ENCODE results near the gene NUCKS1.

- TF ChIP-seq EZH2 (IDR thresholded peaks at IDR 0.05) (no peak), POLR2AphosphoS5 (IDR thresholded peaks at IDR 0.05; ENCODE audit: borderline replicate concordance, low read depth, low read length) (no peak)
These were observed 10.4 kb downstream of the NUCKS1 start for GRCh38 chr1:205739348-205740160.

Data from SK-N-MC (cell line).